ENCODE measurements around the gene CELA2A.

DNA sequence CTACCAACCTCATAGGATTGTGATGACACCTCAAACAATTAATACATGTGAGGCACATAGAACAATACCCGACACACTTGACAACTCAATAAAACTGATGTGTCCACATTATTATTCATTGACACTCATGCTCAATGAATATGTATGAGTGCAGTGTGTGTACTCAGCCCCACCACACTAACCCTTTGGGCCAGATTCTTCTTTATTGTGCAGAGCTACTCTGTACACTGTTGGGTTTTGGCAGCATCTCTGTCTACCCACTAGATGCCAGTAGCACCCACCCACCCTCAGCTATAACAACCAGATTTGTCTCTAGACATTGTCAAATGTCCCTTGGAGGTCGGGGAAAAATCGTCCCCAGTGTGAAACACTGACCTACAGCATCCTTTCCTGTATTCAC lies 57.4 kb downstream of the CELA2A start:
- TF ChIP-seq, protein P1, sequence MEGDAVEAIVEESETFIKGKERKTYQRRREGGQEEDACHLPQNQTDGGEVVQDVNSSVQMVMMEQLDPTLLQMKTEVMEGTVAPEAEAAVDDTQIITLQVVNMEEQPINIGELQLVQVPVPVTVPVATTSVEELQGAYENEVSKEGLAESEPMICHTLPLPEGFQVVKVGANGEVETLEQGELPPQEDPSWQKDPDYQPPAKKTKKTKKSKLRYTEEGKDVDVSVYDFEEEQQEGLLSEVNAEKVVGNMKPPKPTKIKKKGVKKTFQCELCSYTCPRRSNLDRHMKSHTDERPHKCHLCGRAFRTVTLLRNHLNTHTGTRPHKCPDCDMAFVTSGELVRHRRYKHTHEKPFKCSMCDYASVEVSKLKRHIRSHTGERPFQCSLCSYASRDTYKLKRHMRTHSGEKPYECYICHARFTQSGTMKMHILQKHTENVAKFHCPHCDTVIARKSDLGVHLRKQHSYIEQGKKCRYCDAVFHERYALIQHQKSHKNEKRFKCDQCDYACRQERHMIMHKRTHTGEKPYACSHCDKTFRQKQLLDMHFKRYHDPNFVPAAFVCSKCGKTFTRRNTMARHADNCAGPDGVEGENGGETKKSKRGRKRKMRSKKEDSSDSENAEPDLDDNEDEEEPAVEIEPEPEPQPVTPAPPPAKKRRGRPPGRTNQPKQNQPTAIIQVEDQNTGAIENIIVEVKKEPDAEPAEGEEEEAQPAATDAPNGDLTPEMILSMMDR (conservative IDR thresholded peaks at IDR 0.05 in 1 of 2, IDR thresholded peaks at IDR 0.05 in 1 of 2; ENCODE audit: extremely low read depth in 1 of 2, insufficient read depth in 1 of 2, low read depth in 1 of 2, low read length in 2 of 2), result no peak
- TF ChIP-seq EZH2 (IDR thresholded peaks at IDR 0.05; ENCODE audit: borderline replicate concordance, low read length), result no peak
